ENCODE measurements around the gene ELK1.

ELK1 gene

GRCh38 chrX:47632666-47633065, 17.7 kb downstream of the ELK1 start:
- no peak for DNase-seq (ENCODE audit: extremely low read depth, low read depth)
- TF ChIP-seq CTCF (IDR thresholded peaks at IDR 0.05; ENCODE audit: low read depth, low read length) = no peak

- no peak for TF ChIP-seq CTCF (IDR thresholded peaks at IDR 0.05; ENCODE audit: low read depth, low read length)
- DNase-seq (ENCODE audit: extremely low read depth, low read depth) = no peak
Observed at GRCh38 chrX:47631676-47632075, 18.7 kb downstream of the ELK1 start.

- TF ChIP-seq CTCF (IDR thresholded peaks at IDR 0.05; ENCODE audit: low read depth, low read length) = no peak
- no peak for DNase-seq (ENCODE audit: extremely low read depth, low read depth)
Observed at GRCh38 chrX:47629419-47630200, 20.8 kb downstream of the ELK1 start, which contains the start of gene CFP. Gene CFP (minus strand): TSS chrX:47629930. CDS start chrX:47629844, 86 bp downstream.

- TF ChIP-seq CTCF (IDR thresholded peaks at IDR 0.05; ENCODE audit: low read depth, low read length) = no peak
- DNase-seq (ENCODE audit: extremely low read depth, low read depth) = no peak
Observed at GRCh38 chrX:47628982-47629381, 21.4 kb downstream of the ELK1 start.

- DNase-seq (ENCODE audit: extremely low read depth, low read depth) = no peak
- no peak for TF ChIP-seq CTCF (IDR thresholded peaks at IDR 0.05; ENCODE audit: low read depth, low read length)
Observed at GRCh38 chrX:47625365-47625764, 25.0 kb downstream of the ELK1 start.

- no peak for TF ChIP-seq CTCF (IDR thresholded peaks at IDR 0.05; ENCODE audit: low read depth, low read length)
- DNase-seq (ENCODE audit: extremely low read depth, low read depth) = peak; percentile 28
Observed at GRCh38 chrX:47623540-47624027, 26.8 kb downstream of the ELK1 start.

GRCh38 chrX:47621851-47622250, 28.5 kb downstream of the ELK1 start:
- TF ChIP-seq CTCF (IDR thresholded peaks at IDR 0.05; ENCODE audit: low read depth, low read length) = no peak
- DNase-seq (ENCODE audit: extremely low read depth, low read depth) = no peak
